NCI-H748 (cell line): ENCODE results near the gene MROH8.

Experiments
- DNase-seq: peaks from one replicate; lab custom pipeline; 2025; ENCODE audit not compliant: unreplicated experiment; lab: John Stamatoyannopoulos, UW

The MROH8 gene

DNA sequence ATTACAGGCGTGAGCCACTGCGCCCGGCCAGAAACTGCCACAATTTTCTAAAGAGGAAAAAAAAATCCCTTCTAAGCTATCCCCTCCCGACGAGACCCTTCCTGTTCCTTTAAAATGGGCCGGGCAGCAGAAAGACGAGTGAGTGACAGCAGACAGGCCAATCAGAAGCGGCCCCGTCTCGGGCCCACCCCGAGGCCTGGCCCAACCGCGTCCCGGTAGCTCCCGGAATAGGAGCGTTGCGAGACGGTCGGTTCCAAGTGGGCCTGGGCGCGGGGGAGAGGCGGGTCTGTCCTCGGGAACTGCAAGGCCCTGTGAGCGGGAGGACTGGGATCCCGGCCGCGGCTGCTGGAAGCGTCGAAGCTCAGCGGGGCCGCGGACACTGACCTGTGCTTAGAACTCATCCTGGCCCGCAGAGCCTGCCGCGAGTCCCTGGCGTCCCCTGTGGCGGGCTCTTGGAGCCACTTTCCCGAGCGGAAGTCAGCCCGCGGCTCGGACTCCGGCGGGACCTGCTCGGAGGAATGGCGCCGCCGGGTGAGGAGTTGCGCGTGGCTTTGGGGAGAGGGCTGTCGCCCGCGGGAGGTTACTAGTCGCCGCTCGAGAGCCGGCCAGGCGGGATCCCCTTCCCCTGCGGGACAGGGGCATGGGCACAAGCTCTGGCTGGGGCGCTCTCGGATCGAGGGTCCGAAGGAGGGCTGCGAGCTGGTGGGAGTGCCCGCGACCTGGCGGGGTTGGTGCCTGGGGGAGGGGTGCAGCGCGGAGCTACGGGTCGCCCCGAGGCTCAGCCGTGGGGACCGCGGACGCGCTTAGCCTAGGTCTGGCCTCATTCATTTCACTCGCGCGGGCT is at the start of gene MROH8, which contains the start of gene RPN2:
Gene MROH8, minus strand, starts transcription at position 710 of the 844 bp plus-strand sequence.
Gene RPN2, plus strand, starts transcription at position 492 of the 844 bp plus-strand sequence. Its CDS starts 27 bp downstream, at position 519.
- DNase-seq: peak; percentile 98

DNA sequence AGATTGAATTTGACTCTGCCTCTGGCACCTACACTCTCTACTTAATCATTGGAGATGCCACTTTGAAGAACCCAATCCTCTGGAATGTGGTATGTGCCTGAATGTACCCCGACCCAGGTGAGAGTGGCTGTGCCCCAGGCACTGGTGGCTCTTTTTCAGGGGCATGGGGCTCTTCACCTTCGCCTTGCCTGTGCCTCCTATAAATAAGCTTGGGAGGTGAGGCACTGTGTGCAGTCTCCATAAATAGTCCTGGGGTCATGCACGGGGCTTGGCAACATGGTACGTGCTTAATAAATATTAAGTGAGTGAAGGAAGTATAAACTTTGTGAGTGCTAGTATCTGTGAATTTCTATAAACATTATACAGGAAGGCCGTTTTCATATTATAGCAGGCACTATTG is 49.3 kb upstream of the MROH8 start:
- no peak for DNase-seq

DNA sequence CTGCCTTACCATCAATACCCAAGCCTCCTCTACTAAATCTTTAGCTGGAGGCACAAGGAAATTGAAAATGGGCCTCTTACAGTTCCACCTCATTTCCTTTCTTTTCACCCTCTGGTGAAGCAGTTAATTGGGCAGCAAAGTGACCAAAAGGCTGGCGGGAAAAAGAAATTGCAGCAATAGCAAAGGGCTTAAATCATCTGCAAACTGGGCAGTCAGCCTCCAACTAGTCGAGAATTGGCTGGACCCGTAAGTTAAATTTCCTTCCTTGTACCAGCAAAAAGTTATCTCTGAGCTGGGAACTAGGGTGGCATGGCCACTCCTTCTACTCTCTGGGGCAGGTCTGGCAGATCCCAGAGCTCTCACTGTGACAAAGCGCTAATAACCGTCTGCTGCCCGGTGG is 48.7 kb upstream of the MROH8 start:
- DNase-seq: no peak

DNA sequence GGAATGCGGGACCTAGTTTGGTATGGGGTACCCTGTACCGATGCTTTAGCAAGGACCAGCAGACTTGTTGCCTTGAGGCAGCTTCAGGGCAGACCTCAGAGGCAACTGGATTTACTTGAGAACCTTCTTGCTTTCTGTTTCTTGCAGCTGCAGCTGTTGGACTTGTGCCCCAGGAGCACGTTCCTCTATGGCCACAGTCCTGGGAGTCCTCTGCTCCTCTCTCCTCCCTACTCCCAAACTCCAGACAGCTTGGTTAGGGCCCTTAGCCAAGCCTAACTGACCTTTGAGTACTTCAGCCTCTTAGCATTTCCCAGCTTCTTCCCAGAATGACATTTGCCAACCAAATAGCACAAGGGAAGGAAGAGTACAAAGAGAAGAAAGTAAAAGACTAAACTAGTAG is 47.5 kb upstream of the MROH8 start:
- DNase-seq: no peak

DNA sequence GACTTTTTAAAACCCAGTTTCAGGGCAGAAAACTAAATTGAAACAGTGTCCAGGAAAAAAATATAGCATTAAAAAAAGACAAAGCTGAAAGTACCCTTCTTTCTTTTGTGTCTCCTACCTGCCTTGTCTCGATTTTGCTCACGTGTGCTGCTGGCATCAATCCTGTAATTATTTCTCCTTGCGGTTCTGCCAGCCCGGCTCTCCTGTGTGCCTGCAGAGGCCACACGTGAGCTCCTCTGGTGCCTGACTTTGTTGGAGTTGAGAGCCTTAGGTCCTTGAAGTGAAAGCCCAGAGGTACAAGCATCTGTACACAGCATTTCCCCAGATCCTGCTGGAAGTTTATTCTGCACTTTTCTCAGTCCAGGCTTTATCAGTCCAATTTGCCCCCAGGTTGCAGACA is 45.8 kb upstream of the MROH8 start:
- no peak for DNase-seq

DNA sequence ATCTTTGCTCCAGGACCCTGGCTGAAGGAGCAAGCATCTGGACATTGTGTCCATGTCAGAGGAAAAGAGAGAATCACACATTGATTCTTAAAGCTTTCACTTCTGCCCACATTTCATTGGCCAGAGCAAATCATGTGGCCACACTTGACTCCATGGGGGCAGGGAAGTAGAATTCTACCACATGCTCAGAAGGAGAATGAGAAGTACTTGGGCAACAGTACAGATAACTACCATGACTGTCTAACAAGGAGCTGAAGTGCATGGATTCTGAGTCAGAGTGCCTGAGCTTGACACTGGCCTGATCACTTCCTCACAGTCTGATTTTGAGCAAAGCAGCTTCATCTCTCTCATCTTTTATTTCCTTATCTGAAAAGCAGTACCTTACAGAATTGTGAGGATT is 43.7 kb upstream of the MROH8 start:
- no peak for DNase-seq

DNA sequence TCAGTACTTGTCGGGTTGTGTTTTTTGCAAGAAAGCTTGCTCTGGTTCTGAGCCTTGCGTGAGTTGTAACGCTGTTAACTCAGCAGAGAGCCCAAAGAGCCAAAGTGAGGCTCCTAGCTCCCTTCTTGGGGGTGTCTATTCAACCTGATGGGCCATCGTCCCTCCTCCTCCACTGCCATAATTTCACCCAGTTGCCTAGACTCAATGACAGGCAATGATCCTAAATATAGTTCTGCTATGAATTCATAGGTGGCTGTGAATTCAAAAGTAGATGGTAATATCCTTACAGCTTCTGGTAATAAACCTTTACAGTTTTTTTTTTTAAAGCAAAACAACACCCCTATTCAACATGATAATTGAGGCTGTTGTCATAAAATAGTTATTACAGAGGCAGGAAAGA is 42.7 kb upstream of the MROH8 start:
- DNase-seq: no peak

DNA sequence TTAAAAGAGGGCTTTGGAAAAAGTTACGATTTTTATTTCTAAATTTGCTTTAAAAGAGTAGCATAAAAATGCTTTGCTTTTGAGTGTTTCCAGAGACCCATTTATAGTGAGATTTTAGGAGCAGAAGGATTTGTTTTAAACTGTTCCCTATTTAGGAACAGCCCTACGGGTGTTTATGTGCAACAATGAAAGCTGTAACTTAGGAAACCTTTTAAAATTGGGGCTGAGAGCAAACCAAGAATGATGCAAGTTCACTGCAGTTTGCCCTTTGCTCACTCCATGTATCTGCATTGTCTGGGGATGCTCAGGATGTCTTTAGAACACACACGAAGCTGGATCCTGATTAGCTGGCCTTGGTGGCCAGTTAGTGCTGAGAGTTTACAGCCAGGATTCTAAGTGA is 41.4 kb upstream of the MROH8 start:
- DNase-seq: no peak

DNA sequence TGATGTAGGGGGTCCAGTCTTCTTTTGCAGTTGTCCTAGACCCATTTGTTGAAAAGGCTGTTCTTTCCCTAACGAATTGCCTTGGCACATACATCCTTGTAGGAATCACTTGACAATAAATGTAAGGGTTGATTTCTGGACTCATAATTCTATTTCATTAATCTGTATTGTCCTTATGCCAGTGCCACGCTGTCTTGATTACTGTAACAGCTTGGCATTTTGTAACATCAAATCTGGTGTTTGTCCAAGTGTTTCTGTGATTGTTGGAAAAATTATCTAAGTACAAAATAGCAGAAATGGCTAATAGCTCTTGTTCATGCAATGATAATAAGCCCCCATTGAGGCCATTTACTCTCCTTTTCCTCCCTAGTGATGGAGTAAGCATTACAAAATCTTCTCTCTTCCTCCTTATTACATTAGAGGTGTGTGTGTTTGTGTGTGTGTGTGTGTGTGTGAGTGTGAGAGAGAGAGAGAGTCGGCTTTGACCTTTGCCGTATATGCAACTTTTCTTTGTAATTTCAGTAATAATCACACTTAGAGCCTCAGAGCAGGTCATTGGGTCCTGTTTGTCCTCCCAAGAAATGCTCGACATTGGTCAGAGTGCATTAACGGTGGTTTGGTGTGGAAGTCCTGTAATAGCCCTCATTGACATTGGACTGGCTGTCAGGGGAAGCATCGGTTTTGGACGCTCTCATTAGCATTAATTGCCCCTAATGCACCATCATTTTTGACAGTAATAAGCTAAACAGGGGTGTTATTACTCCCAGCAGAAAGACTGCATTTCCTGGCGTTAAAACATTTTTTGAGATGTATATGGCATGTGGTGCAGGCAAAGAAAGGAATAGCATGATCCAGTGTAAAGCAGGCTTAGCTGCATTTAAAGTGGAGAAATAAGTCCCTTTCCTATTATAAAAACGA is 40.7 kb upstream of the MROH8 start:
- no peak for DNase-seq

DNA sequence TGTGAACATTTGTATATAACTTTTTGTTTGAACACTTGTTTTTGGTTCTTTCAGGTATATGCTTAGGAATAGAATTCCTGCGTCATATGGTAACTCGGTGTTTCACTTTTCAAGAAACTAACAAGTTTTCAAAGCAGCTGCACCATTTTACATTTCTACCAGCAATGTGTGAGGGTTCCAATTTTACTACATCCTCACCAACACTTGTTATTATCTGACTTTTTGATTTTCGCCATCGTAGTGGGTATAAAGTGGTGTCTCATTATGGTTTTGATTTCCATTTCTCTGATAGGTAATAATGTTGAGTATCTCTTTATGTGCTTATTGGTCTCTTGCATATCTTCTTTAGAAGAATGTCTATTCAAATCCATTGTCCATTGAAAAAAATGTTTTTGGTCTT is 39.6 kb upstream of the MROH8 start:
- DNase-seq: no peak

DNA sequence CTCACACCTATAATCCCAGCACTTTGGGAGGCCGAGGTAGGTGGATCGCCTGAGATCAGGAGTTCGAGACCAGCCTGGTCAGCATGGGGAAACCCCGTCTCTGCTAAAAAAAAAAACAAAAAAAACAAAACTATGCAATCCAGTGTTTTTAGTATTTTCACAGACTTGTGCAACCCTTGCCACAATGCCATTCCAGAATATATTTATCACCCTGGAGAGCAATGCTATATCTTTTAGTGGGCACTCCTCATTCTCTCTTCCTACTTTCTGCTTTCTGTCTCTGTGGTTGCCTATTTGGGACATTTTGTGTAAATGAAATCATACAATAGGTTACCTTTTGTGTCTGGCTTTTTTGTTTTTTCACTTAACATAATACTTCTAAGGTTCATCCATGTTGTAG is 39.1 kb upstream of the MROH8 start:
- no peak for DNase-seq

DNA sequence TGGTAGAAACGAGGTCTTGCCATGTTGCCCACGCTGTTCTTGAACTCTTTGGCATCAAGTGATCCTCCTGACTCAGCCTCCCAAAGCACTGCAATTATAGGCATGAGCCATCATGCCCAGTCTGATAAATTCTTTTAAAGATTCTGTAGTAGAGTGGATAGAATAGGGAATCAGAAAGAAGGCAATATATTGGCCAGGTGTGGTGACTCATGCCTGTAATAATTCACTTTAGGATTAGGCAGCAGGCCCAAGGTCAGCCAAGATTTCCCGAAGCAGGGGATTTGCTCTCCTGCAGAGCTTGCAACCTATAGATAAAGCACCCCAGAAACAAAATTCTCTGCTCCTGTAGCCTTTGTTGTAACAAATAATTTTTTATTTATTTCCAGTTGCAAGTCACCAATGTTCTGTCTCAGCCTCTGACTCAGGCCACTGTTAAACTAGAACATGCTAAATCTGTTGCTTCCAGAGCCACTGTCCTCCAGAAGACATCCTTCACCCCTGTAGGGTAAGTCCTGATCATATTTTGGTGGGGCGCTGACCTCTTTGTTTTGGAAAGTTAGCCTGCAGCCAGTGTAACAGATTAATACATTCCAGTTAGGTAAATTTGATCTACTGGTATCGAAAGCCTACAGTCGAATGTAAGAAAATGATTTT is 30.4 kb upstream of the MROH8 start:
- DNase-seq: no peak

DNA sequence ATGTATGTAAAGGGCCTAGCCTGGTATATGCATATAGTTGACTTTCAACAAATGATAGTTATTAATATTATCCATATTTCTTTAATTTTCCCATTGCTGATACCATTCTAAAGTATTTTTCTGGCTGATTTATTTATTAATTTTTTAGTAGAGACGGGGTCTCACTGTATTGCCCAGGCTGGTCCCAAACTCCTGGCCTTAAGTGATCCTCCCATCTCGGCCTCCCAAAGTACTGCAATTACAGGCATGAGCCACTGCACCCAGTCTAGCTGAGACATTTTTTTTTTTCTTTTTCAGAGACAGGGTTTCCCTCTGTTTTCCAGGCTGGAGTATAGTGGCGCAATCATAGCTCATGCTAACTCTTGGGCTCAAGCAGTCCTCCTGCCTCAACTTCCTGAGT is 29.8 kb upstream of the MROH8 start:
- no peak for DNase-seq

DNA sequence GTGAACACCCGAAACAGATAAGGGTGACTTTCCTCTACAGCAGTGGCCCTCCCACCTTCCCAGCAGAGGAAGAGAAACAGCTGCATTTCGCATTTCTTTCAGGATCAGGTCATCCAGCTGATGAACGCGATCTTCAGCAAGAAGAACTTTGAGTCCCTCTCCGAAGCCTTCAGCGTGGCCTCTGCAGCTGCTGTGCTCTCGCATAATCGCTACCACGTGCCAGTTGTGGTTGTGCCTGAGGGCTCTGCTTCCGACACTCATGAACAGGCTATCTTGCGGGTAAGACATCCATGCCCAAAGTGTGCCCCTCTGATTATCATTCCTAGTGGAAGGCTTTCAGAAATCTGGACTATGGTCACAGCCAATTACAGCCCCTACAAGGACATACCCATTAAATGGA is 27.8 kb upstream of the MROH8 start:
- DNase-seq: no peak

DNA sequence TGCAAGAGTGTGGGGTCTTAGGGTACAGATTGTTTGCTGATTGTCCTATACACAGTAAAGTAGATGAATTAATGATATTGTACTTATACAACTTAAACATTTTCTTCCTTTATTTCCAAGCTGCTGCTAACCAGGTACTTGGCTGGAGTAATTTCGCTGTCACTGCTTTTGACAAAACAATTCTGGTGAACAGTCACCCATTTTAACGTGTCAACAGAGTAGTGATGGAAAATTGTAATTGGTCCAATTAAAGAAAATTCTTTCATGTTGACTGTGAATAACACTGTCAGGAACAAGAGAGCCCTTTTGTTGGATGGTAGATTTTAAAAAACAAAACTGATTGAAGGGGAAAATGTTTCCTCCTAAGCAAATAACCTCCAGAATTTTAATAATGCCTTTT is 26.4 kb upstream of the MROH8 start:
- DNase-seq: peak; percentile 49

DNA sequence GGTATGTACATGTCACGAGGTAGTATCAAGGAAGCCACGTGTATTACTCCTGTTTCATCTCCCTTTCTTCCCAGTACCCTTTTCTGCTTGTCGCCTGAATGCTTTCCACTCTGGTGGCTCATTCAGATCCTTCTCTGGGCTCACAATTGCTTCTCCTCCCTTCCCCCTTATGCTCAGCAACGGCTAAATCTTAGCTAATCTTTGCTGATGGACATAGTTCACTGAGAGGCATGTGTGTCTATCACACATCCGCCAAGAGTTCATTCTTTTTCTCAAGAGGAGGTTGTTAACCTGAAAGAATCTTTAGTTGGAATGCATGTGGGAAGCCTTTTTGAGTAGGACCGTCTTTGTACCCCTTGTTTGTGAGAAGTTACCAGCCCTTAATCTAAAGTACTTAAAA is 25.8 kb upstream of the MROH8 start:
- DNase-seq: no peak

DNA sequence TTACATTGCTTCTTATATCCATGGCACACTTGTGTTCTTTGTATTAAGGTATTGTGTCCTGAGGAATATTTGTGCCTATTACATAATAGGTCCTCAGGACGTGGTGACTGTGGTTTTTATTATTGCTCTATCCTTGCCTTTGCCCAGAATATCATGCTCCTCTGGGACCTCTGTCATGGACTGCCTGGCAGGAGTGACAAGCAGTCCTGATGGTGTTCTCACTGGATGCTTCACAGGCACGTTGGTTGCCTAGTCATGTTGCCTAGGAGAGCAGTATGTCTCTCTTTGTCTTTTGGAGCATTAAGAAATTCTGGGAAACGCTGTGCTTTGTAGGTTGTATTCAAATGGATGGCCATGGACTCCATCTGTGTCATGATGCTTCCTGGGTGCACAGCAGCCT is 24.7 kb upstream of the MROH8 start:
- DNase-seq: no peak

DNA sequence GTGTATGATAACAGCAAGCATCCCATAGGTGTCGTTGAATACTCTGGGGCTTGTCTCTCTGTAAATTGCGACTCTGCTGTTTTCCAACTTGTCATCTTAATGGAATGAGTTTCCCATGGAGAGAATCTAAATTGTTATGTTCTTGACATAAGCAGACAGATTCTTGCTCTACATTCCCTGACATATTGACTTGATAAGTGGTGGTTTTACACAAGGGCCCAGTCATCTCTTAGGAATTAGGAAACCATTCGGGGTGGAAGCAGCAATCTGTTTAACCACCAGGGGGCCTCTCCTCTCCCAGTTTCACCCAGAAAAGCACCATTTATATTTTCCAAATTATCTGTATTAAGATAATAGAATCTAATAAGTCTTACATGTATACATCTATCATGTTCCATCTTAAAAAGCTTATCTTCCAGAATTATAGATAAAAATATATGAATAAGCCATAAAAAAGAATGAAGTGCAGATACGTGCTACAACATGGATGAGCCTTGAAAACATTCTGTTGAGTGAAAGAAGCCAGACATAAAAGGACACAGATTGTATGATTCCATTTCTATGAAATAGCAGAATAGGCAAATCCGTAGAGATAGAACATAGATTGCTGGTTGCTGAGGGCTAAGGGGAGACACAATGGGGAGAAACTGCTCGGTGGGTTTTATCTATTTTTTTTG is 23.1 kb upstream of the MROH8 start:
- no peak for DNase-seq

DNA sequence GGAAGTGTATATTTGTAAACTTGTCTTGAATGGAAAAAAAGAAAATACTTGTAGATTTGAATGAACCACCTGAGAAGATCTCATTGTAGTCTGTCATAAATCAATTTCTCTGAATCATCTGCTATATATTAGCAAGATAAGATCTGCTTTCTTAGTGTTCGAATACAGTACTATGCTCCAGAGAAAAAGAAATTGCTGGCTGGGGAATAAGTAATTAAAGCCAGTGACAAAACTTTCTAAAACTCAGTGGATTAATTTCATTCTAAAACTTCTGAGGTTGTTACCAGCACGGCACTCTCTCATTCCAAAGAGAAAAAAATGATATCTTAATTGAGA is 22.4 kb upstream of the MROH8 start:
- no peak for DNase-seq

DNA sequence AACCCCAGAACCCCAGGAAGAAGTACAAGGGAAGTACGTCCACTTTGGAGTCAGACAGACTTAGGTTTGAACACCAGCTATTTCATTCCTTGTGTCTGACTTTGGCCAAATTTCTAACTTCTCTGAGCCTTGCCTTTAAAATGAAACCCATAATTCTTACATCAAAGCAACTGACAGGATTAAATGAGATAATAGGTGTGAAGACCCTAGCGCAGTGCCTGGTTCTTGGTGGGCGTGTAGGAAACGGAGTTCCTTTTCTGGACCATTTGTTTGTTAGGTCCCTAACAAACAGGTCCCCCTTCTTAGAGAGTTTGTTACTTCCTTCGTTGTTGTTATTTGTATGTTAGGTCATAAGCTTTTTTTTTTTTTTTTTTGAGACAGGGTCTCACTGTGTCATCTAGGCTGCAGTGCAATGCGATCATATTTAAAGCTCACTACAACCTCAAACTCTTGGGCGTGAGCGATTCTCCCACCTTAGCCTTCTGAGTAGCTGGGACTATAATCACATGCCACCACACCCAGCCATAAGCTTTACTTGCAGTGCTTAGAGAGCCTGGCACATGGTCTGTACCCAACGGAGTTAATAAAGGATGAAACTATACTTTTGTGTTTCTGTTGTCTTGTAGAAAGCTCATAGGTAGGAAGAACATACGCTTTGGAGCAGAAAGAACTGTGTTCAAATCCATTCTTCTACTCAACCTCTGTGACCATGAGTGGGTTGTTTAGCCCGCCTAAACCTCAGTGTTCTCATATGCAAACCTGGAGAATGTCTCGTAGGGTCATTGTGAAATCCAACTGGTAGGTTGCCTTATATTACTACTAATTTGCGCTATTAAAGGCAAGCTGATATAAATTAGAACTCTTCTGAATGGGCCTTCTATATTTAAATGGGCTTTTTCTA is 21.8 kb upstream of the MROH8 start:
- no peak for DNase-seq
